Liver (tissue), 9 donors: ENCODE measurements around the gene PPFIBP2. TPM values are rescaled to one million over a fixed set of nuclear protein-coding genes. Genes with fewer than 3 reads are reported as not detected.

ENCODE experiments used
- DNase-seq: peaks from one replicate; pipeline ENCODE4 v3.0.0-alpha.2; 2017; ENCODE audit warnings: low spot score
- H3K27ac ChIP-seq, 2 donors: one replicate each; pipeline ENCODE4 v1.7.0; 2013; ENCODE audit warnings: inconsistent platforms in 2 of 2, low read length in 2 of 2, control low read depth in 1 of 2, low read depth in 1 of 2, mild to moderate bottlenecking in 1 of 2
- H3K27me3 ChIP-seq, 4 donors: one replicate each; pipeline versions ENCODE4 v1.6.1 to v1.7.0; 2013; ENCODE audit warnings: low read length in 3 of 4, inconsistent platforms in 1 of 4, mild to moderate bottlenecking in 1 of 4, moderate library complexity in 1 of 4; ENCODE audit not compliant: control insufficient read depth in 4 of 4, insufficient read depth in 4 of 4
- H3K36me3 ChIP-seq, 4 donors: one replicate each; pipeline versions ENCODE4 v1.6.1 to v1.7.0; 2013; ENCODE audit warnings: low read length in 3 of 4, mild to moderate bottlenecking in 3 of 4, low read depth in 1 of 4, moderate library complexity in 1 of 4; ENCODE audit not compliant: control insufficient read depth in 4 of 4, insufficient read depth in 3 of 4
- H3K4me1 ChIP-seq, 4 donors: one replicate each; pipeline versions ENCODE4 v1.6.1 to v1.7.0; 2013; ENCODE audit warnings: low read length in 3 of 4, mild to moderate bottlenecking in 3 of 4, moderate library complexity in 1 of 4; ENCODE audit not compliant: control insufficient read depth in 4 of 4, insufficient read depth in 4 of 4
- H3K4me3 ChIP-seq, 3 donors: one replicate each; pipeline versions ENCODE4 v1.6.1 to v1.7.0; 2013; ENCODE audit warnings: low read length in 3 of 3, control low read depth in 1 of 3, low read depth in 1 of 3, mild to moderate bottlenecking in 1 of 3
- H3K9ac ChIP-seq, 2 donors: one replicate each; pipeline ENCODE4 v1.7.0; 2013; ENCODE audit warnings: low read length in 2 of 2, mild to moderate bottlenecking in 2 of 2, moderate library complexity in 2 of 2, control low read depth in 1 of 2, low read depth in 1 of 2
- H3K9me3 ChIP-seq, 4 donors: one replicate each; pipeline versions ENCODE4 v1.6.1 to v1.7.0; 2013; ENCODE audit warnings: low read length in 3 of 4; ENCODE audit not compliant: control insufficient read depth in 4 of 4
- ATF3 ChIP-seq: IDR thresholded peaks from 2 replicates; pipeline ENCODE4 v1.6.1; 2016; ENCODE audit warnings: antibody characterized with exemption
- CTCF ChIP-seq: fragments of 150-350 bp; IDR thresholded peaks from 2 replicates; pipeline ENCODE4 v1.5.1; 2017; ENCODE audit warnings: improper control_type of control experiment, low read depth, low read length; ENCODE audit not compliant: missing input control
- FOXA1 ChIP-seq: IDR thresholded peaks from 2 replicates; pipeline ENCODE4 v1.6.1; 2016; ENCODE audit warnings: antibody characterized with exemption
- FOXA2 ChIP-seq: IDR thresholded peaks from 2 replicates; pipeline ENCODE4 v1.6.1; 2016; ENCODE audit warnings: antibody characterized with exemption
- HNF4G ChIP-seq: IDR thresholded peaks from 2 replicates; pipeline ENCODE4 v1.6.1; 2016; ENCODE audit warnings: antibody characterized with exemption
- JUND ChIP-seq, 2 donors: IDR thresholded peaks; 2 replicates each; pipeline ENCODE4 v1.6.1; 2016; ENCODE audit warnings: antibody characterized with exemption in 2 of 2
- NR2F2 ChIP-seq: IDR thresholded peaks from 2 replicates; pipeline ENCODE4 v1.6.1; 2016; ENCODE audit warnings: antibody characterized with exemption
- RAD21 ChIP-seq, 2 donors: IDR thresholded peaks; 2 replicates each; pipeline ENCODE4 v1.6.1; 2016; ENCODE audit warnings: antibody characterized with exemption in 2 of 2, mild to moderate bottlenecking in 2 of 2
- RXRA ChIP-seq, 2 donors: IDR thresholded peaks; 2 replicates each; pipeline ENCODE4 v1.6.1; 2017 to 2018; ENCODE audit warnings: antibody characterized with exemption in 2 of 2, mild to moderate bottlenecking in 1 of 2
- YY1 ChIP-seq: IDR thresholded peaks from 2 replicates; pipeline ENCODE4 v1.6.1; 2016; ENCODE audit warnings: antibody characterized with exemption, mild to moderate bottlenecking
- WGBS: extraction: QIAGEN DNeasy Blood & Tissue Kit; methylation state at CpG from one replicate; pipeline ENCODE4 v1.1.7; 2013; 5-methylcytosine and 5-hydroxymethylcytosine counted together
- polyA plus RNA-seq, 2 donors: library from polyadenylated mRNA; stranded (reverse) in 1 of 2; unstranded in 1 of 2; fragments of 200-250 nt in 1 of 2; fragments of >200 nt in 1 of 2; fragmentation: Nextera tagmentation in 1 of 2; extraction: Ambion mirVana in 1 of 2; gene quantifications; one replicate each; pipeline versions ENCODE4 v1.2.1 to v1.2.3, GENCODE V29; 2013 to 2015
- total RNA-seq, 2 donors: library from RNA; depleted of rRNA; stranded (reverse); fragments of >200 nt; gene quantifications; one replicate each; pipeline ENCODE4 v1.2.3, GENCODE V29; 2014
- TF ChIP-seq, protein P1 (sequence below): IDR thresholded peaks from 2 replicates; pipeline ENCODE4 v1.6.1; 2016; ENCODE audit warnings: antibody characterized with exemption
- donor health status: healthy.
- donor health status: healthy.
- donor health status: healthy.
- donor health status: healthy.
- donor health status: healthy.

PPFIBP2 gene
- total and polyA plus RNA-seq, 4 donors: 19.6 to 80.0 (median 23.2) TPM

DNA sequence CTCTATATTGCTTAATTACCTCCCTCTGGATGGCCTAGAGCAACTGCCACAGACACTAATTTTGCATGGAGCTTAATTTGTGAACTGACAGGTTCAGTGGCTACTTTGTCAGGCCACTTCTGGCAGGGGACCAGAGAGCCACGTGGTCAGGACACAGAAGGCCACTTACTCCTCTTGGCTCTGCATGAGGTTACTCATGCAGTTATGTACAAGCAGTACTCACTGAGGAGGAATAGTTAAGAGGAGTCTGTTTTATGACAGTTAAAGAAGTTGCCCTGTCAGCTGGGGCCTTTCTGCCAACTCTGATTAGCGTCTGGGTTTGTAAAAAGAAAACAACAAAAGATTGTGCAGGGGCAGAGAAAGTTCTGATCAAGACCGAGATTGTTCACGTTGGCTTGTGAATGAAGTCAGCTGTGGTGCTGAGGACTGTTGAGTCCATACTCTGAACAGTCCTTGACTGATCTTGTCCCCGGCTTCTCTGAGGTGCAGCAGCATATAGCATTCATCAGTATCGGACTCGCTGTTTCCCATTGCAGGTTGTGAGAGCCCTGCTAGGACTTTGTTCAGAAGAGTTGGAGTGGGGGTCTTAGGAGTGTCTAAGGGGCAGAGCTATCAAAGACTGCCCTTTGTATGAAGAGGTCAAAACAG, 41.4 kb downstream of the PPFIBP2 start:
- Histone ChIP-seq H3K27me3 (no peaks in the 10 kb centered on the region), H3K36me3 (peaks cover 0 to 7% (median 5%) of the 10 kb centered on the region in 4 donors), H3K4me3 (no peak overlapping the region), H3K27ac (peak overlapping the region in 1 of 2 donors; percentile 26), H3K4me1 (peaks cover 0 to 10% (median 4%) of the 10 kb centered on the region in 4 donors), H3K9ac (no peak overlapping the region), H3K9me3 (no peaks in the 10 kb centered on the region)
- 74% methylated on average over 7 of the region's 7 CpGs for WGBS
- DNase-seq: no peak
- TF ChIP-seq RXRA (IDR thresholded peaks at IDR 0.05) (no peak), HNF4G (no peak), ATF3 (no peak), RAD21 (IDR thresholded peaks at IDR 0.05) (peak in 1 of 2 donors; percentile 5), NR2F2 (no peak), FOXA1 (no peak), CTCF (no peak)
- TF ChIP-seq, protein P1, sequence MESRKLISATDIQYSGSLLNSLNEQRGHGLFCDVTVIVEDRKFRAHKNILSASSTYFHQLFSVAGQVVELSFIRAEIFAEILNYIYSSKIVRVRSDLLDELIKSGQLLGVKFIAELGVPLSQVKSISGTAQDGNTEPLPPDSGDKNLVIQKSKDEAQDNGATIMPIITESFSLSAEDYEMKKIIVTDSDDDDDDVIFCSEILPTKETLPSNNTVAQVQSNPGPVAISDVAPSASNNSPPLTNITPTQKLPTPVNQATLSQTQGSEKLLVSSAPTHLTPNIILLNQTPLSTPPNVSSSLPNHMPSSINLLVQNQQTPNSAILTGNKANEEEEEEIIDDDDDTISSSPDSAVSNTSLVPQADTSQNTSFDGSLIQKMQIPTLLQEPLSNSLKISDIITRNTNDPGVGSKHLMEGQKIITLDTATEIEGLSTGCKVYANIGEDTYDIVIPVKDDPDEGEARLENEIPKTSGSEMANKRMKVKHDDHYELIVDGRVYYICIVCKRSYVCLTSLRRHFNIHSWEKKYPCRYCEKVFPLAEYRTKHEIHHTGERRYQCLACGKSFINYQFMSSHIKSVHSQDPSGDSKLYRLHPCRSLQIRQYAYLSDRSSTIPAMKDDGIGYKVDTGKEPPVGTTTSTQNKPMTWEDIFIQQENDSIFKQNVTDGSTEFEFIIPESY: no peak

GRCh38 chr11:7558046-7558445, 44.2 kb downstream of the PPFIBP2 start:
- Histone ChIP-seq H3K9ac (no peak overlapping the region), H3K9me3 (no peaks in the 10 kb centered on the region), H3K27ac (no peak overlapping the region), H3K4me1 (peaks cover 0 to 10% (median 4%) of the 10 kb centered on the region in 4 donors), H3K27me3 (no peaks in the 10 kb centered on the region), H3K4me3 (no peak overlapping the region), H3K36me3 (no peaks in the 10 kb centered on the region)
- no peak for TF ChIP-seq CTCF
- TF ChIP-seq FOXA1: no peak
- TF ChIP-seq JUND (IDR thresholded peaks at IDR 0.05): no peak
- TF ChIP-seq FOXA2: no peak
- no peak for TF ChIP-seq YY1
- TF ChIP-seq ATF3: no peak
- TF ChIP-seq RXRA (IDR thresholded peaks at IDR 0.05): no peak
- no peak for DNase-seq
